SHP77 treated with DMSO at 0.1 percent for 48 hours (cell line): Measurements from ENCODE around the gene AKNA.

Source experiments
- DNase-seq: peaks from one replicate; lab custom pipeline; 2025; lab: John Stamatoyannopoulos, UW

Gene AKNA

DNA sequence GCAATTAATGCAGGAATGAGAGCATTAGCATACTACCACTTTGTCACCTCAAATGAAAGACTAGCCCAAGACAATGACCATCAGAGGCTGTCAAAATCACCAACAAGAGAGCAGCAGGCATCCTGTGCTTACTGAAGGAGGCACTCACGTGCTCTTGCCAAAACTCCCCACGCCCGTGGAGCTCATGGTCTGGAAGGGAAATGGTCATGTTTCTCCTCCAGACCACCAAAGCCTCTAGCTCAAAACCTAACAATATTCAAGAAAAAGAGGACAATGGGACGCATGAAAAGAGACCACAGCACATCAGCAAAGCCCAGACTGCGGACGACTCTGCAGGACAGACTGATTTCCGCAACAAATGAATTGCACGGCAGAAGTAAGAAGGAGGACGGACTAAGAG lies 12.8 kb downstream of the AKNA start:
- DNase-seq, result no peak

DNA sequence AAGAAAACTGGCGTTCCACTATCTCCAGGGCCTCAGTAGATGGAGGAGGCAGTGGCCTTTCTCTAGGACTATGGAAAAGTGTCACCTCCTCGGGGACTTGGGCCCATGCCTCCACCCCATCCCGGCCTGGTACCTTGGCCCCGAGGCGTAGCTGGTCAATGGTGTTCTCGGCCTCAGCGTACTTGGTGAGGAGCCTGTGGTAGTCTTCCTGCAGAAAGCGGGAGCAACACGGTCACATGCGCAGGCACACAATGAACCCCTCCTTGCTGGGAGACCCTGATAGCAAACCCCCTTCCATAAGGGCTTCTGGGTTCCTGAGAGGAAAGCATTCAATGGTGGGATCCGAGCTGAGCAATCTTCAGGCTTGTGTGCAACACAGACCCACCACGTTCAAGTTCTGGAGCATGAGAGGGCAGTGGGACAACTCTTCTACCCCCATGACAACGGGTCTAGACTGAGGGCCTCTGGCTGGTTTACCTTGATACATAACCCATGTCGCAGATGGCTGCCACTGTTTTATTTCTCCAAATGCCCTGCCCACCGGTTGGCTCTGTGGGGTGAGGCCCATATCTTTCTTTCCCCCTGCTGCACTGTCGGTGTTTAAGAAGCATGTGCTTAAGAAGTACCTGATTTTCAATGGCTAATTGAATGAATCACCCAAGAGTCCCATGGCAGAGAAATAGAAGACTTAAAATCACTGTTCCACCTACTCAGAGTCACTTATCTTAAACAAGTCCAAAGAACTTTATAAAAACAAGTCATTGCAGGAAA lies 13.6 kb downstream of the AKNA start:
- DNase-seq, result no peak

DNA sequence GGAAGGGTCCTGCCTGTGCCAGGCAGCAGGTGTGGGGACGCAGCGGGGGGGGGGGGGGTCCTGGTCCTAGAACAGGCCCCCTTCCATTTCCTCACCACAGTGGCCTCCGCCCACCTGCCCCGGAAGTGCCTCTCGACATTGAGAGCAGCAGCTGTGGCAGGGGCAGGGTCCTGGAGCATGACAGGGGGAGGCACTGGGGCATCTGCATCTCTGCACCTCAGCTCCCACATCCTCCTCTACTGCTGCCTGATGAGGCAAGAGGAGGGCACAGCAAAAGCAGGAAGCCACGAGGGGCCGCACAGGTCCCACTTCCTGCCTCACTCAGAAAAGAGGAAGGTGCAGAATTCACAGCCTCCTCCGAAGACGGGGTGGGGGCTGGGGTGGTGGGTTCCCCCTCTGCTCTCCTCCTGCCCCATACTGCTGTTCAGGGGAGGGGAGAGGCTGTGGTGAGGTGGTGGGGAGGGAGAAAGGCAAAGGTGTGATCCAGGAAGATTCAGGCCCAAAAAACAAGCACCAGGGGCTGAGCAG lies 14.8 kb downstream of the AKNA start:
- DNase-seq, result no peak

DNA sequence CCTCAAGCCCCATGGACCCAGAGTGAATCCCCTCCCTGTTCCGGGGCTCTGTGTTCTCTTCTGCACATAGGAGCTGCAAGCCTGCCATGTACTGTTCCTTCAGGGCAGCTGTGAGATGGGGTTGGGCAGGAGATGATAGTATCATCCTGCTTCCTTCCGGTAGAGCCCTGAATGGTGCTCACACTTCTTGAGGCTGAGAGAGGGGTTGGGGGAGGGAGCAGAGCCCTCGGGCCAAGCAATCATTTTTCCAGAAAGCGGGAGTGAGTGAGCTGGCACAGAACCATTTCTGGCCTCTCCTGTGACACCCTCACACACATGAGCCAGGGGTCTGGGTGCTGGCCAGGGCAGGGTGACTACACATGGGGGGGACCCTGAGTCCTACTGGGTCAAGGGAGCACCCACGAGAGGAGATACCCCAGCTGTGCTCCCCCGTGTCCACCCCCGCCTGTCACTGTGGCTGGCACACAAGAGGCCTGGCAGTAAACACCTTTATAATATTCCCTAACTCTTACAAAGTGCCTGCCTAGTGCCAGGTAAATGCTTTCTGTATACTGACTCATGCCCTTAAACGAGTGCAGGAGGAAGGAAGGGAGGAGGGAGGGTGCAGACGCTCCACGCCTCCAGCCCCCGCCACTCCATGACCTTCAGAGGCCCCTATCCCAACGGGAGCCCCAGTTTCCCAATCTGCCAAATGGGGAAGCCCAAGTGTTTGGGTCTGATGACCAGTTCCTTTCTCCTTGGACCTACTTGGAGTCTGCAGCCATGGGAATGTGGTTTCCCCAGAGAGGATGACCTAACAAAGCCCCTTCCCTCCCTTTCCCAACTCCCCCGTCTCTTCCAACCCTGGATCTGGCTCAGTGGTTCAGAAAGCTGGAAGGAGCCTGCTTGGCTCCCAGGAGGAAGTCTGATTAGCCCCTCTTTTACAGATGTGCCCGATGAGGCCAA lies 15.5 kb downstream of the AKNA start:
- DNase-seq, result no peak

DNA sequence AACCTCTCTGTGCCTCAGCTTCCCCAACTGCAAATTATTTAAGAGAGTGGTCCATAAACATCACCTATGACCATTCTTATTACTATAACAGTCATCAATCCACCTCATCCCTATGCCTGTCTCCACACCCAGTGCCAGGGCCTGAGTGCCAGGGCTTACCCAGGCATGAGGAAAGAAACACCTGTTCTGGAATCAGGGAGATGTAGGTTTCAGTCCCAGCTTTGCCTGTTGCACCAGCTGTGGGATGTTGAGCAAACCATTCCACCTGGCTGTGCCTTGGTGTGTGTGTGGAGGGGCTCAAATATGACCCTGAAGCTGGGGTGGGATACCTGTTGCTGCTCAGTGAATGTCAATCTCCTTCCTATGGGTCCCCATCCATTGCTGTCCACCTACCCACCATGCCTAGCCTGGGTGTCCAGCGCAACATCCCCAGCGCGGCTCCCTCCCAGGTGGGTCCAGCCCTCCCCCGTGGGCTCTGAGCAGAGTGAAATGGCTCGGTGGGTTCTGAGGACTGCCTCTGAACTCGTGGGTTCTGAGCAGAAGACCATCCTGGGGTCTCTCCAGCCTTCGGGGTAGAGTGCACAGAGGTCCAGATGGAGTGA lies 16.3 kb downstream of the AKNA start:
- no peak for DNase-seq

DNA sequence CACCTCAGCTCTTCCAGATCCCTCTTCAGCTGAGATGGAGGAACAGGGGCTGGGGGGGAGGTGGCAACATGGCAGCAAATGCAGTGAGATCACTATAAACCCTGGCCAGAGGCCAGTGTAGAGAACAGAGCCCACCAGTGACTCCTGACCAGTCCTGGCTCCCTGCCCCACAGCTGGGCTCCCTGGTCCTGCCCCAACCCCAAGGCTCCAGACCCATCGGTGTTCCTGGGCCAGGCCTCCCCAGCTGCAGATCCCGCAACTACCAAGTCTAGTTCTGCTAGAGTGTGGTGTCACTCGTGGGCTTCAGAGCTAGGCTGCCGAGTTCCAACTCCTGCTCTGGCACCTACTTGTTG lies 16.8 kb downstream of the AKNA start:
- DNase-seq, result no peak

DNA sequence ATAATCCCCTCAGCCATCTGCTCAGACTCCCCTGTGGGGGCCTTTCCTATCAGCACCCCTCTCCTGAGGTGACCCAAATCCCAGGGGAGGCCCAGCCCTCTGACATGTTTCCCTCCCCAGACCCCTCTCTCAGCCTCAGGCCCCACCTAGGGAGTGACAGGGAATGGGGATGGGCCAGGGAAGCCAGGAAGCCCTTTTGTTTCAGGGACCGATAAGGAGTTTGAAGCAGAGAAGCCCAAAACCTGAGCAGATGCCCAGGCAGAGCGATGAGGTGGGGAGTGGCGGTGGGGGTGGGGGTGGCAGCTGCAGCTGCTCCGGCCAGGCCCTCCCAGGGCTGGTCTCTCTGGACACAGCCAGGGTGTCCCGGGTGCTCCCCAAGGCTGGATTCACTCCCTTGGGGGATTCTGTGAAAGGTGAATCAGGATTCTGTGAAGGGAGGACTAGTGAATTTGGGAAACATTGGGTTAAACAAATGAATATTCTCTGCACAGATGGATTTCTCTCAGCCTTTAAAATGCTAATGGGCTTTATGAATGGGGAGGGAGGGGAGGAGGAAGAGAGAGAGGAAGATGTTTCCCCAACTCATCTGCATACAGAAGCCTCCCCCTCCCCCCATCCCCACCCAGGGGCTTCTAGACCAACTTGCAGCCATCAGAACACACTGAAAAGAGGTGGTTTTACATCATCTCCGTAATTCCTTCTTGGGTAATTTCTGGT lies 17.4 kb downstream of the AKNA start:
- no peak for DNase-seq

DNA sequence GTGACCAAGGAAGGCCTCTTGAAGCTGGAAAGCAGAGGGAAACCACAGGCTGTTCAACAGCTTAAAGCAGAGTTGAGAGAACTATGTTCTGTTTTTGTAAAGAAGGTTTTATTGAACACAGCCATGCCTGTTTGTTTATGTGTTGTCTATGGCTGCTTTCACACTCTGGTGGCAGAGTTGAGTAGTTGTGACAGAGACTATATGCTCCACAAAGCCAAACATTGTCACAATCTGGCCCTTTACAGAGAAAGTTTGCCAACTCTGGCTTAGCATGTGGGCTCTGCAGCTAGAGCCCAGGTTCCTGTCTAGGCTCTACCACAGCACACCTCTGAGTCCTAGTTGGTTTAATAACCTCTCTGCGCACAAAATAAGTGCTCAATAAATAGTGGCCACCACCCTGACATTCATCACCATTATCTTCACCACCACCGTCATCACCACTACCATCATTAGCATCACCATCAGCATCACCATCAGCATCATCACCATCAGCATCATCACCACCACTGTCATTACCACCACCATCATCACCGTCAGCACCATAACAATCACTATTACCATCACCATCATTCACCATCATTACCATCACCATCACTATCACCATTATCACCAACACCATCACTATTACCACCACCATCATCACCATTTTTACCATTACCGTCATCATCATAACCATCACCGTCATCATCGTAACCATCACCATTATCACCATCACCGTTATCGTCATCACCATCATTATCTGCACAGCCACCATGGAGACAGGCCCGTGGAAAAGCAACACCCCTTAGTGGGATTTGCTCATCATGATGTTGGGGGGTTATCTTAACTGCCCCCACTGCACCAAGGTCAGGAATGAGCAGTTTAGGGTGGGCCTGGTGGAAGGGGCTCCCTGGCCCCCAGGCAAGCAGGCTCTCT lies 18.3 kb downstream of the AKNA start:
- DNase-seq, result no peak

DNA sequence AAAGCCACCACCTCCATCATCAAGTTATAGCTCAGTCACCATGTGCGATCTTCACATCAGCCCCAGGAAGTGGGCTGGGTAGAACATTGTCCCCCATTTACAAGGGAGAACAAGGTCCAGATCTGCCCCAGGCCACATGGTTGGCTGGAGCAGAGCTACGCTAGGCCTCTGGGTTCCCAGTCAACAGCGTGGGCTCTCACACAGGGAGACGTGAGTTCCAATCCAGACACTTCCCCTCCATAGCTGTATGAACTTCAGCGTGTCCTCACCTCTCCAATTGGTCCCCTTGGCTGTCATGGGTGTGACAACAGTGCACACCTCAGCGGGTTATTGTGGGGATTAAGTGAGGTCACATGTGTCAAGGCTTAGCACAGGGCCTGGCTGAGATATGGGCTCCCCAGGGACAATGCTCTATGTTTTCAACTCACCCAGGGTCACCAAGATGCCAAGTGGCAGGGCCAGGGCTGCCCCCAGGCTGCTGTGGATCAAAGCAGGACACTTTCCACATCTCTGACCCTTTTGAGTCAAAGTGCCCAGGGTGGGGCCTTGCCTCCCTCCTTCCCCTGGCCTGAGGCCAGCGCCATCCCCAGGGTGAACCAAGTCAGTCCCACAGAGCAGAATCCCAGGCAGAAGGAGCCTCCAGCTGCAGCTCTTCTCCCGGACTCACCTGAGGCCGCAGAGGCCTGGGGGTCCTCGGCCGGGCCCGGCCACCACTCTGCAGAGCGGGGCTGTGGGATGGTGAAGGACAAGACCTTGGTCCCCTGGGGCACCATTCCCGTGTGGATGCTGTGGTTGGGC lies 19.8 kb downstream of the AKNA start:
- no peak for DNase-seq

DNA sequence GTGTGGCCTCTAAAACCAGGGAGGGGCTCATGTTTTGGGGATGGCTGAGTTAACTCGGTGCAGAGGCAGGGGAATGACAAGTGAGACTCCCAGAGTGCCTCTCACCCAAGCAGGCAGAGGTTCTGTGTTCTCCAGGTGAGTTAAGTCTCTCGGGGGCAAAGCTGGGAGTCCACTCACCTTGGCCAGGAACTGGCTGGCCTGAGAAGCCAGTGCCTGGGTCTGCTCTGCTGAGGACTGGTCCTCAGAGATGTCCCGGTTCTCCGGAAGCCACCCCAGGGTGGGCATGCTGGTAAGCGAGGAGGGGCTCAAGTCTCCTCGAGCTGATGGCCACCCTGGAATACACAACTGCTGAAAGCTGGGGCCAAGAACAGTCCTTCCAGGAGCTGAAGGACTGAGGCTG lies 20.4 kb downstream of the AKNA start:
- no peak for DNase-seq

DNA sequence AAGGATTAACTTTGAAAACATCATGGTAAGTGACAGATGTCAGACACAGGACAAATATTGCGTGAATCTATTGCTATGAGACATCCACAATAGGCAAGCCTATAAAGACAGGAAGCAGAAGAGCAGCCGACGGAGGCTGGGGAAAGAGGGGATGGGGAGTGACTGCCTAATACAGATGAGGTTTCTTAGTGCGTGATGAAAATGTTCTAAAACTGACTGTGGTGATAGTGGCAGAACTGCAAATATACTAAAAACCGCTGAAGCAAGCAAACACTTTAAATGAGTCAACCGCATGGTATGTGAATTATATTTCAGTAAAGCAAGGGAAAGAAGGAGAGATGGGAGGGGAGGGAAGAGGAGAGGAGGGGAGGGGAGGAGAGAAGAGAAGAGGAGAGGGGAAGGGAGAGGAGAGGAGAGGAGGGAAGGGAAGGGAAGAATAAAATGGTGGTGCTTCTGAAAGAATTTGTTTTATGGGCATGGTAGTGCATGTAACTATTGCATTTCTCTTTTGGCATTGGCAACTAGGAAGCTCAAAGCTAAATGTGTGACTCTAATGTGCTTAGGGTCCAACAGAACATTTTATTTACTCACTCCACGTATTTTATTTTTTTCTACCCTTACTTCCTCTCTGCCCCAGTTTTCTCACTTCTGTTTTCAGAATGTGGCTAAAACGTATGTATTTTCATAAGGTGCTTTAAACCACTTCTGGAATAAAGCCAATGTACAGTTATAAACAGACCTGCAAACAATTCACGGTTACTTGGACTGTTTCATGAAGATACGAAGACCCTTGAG lies 21.3 kb downstream of the AKNA start:
- DNase-seq, result no peak

DNA sequence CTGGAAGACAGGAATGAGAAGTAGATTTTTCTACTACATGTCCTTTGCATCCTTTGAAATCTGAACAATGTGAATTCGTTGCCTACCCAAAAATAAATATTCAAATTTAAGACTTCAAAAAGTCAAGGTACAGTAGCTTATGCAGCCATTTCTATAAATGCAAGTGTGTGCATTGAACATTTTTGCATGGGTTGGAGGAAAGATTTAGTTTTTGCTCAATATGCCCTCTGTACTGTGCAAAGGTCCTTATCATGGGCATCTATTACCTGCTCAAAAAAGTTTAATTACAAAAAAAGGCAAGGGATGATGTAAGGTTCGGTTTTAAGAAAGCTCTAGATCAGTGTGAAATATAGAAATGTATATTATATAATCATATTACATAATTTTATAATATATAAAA lies 22.6 kb downstream of the AKNA start:
- no peak for DNase-seq

DNA sequence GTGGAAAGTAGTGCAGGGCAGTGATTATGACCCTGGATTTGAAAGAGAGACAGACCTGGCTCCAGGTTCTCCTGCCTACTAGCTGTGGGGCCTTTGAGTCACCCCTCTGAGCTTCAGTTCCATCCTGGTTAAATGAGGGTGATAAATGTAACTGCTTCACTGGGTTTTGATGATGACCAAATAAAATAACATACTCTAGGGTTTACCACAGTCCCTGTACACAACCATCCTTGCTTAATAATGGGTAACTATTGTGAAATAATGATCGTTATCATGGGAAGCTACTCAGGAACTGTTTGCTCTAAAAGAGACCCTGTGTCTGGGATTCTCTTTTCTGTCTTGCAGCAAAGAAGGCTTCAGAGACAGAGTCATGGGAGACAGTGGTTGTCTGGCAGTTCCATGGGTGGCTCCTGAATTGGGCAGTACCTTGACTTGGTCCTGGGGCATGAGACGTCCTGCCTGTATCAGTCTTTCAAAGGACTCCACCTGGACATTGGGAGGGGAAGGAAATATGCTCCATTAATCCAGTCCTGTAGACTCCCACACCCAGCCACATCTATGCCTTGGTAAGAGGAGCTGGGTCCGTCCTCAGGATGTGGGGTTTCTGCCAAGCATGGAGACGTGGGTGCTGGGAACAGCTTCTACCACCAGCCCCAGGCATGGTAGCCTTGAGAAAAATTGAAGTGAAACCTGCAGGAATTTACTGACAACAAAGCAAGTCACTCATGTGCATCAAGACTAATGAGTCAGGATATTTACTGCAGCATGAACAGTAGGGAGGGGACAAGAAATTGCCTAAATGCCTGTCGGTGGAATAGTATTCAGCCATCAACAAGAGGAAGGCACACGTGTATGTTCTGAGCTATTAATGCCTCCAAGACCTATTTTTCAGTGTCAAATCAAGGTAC lies 23.4 kb downstream of the AKNA start:
- no peak for DNase-seq

DNA sequence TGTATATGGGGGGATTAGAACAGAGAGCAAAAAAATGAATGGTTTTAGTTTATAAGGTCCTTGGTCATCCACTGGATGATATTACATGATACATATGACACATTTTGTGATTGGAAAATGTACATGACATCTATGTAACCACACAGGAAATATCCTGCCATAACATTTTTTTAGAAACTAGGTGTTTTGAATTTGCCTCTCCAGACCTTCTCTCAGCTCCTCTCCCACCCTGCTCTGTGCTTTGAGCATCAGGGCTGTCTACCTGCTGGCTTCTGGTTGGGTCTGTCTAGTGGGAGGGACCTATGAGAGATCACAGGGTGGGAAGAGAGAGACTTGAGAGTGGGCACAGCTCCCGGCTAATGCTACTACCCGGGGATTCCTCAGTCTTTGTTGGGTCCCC lies 24.4 kb downstream of the AKNA start:
- DNase-seq, result no peak

DNA sequence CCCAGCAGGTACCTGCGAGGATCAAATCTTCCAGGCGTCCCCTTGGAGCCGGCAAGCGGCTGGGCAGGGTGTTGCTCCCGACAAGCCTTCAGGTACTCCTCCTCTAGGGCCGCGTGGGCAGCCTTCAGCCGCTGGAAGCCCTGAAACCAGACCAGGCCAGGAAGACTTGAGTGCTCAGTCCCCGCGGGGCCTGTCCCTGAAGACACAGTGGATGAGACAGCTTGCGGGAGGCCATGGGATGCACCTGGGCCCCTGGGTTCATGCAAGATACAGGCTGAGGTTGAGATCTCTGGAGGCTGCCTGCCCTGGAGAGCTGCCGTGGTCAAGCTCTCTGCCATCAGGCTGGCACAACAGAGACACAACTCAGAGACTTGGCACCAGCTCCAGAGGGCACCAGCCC lies 25.4 kb downstream of the AKNA start:
- DNase-seq, result no peak

DNA sequence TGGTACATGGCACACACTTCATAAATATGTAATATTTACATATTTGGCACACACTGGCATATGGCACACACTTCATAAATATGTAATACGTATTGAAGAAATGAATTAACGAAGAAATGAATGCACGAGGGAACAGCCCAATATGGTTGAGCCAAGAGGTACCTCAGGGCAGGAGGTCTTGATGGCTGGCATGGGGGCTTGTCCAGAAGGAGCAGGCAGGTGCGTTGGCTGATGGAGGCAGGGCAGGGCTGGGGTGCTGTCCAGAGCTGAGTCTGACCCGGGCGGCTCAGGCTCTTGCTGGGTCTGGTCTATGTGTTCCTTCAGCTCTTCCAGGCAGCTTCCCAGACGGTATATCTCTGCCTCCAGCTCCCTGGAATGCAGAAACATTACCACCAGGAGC lies 26.2 kb downstream of the AKNA start:
- DNase-seq, result no peak

DNA sequence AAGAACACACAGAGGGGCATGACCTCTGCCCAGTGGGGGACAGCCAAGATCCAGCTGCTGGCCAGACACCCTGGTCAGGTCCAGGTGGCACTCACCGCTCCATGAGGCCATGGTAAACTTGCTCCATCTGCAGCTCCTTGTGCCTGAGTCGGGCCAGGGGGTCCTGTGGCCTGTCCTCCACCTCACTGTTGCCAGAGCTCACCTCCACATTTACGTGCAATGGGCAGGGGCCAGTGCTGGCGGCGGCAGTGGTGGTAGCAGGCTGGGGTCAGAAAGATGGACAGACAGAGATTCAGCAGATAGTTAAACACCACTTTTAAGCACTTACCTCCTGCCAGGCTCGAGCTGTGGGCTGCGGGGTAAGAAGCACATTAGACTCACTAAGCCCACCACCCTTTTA lies 28.0 kb downstream of the AKNA start:
- no peak for DNase-seq

DNA sequence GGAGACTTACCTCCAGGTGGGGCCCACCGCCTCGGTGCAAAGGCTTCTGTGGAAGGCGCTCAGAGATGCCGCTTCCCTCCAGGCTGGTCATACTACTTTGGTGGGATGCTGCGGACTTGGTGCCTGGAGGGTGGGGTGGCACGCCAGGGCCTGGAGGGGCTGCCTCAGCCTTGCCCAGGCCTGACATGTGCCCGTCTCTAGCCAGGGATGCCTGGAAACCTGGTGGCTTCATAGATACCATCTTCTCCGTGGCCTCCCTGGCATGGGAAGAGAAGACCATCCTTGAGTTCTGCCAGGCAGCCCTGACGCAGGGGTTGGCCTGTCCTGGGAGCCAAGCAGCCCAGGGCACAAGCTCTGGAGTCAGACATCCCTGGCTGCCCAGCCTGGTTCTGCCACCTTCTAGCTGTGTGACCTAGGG lies 29.9 kb downstream of the AKNA start:
- DNase-seq, result no peak
